BJ (cell line): ENCODE data around the gene IFITM10. TPM values are rescaled to one million over a fixed set of nuclear protein-coding genes. Genes with fewer than 3 reads are reported as not detected.

Experiments used
- CTCF ChIA-PET: fragments of 350-600 bp; formaldehyde crosslinking; extraction: SDS; loops from one replicate; lab custom pipeline; 2021; ENCODE audit warnings: antibody characterized with exemption, inconsistent platforms; lab: Yijun Ruan, JAX
- POLR2A ChIA-PET: fragments of 300-600 bp; sonication (Branson Sonifier 250); formaldehyde crosslinking; extraction: SDS; loops from one replicate; lab custom pipeline; 2021; ENCODE audit warnings: antibody characterized with exemption; lab: Charles Lee
- DNase-seq: peaks from one replicate; pipeline ENCODE4 v3.0.0-alpha.2; 2011; ENCODE audit warnings: low read depth
- H3K27me3 ChIP-seq: 2 replicates; pipeline ENCODE4 v1.6.0; 2011; ENCODE audit warnings: low read length; ENCODE audit not compliant: control insufficient read depth, insufficient read depth
- H3K36me3 ChIP-seq: 2 replicates; pipeline ENCODE4 v1.5.1; 2011; ENCODE audit warnings: low read length; ENCODE audit not compliant: control insufficient read depth, insufficient read depth
- H3K4me3 ChIP-seq: 2 replicates; pipeline ENCODE4 v1.5.1; 2011; ENCODE audit warnings: low read depth, mild to moderate bottlenecking, control low read depth, low read length
- polyA plus RNA-seq: library from polyadenylated mRNA; depleted of rRNA; stranded (reverse); fragments of >200 nt; gene quantifications from 2 replicates; pipeline ENCODE4 v1.2.3, GENCODE V29; 2011
- TF ChIP-seq, protein P1 (sequence below): IDR thresholded peaks from 2 replicates; pipeline ENCODE4 v1.5.1; 2011; ENCODE audit warnings: low read depth, mild to moderate bottlenecking, control low read depth, inconsistent platforms, low read length, moderate library complexity; ENCODE audit not compliant: insufficient read depth

Gene IFITM10
- polyA plus RNA-seq, 1 experiment, result 0.22 TPM

DNA sequence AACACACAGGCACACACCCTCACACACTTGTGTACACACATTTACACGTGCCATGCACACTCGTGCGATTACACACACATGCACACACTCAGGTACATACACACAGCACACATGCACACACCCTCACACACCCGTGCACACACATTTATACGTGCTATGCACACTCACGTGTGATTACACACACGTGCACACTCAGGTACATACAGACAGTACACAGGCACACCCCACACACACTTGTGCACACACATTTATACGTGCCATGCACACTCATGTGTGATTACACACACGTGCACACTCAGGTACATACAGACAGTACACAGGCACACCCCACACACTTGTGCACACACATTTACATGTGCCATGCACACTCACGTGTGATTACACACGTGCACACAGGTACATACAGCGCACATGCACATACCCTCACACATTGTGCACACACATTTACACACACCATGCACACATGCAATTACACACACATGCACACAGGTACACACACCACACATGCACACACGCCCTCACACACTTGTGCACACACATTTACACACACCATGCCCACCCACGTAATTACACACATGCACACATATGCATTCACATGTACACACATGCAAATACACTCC, 4.6 kb downstream of the IFITM10 start:
- Histone ChIP-seq H3K4me3 (no peak overlapping the region), H3K36me3 (no peaks in the 10 kb centered on the region), H3K27me3 (peaks cover 7% of the 10 kb centered on the region)
- TF ChIP-seq, protein P1, sequence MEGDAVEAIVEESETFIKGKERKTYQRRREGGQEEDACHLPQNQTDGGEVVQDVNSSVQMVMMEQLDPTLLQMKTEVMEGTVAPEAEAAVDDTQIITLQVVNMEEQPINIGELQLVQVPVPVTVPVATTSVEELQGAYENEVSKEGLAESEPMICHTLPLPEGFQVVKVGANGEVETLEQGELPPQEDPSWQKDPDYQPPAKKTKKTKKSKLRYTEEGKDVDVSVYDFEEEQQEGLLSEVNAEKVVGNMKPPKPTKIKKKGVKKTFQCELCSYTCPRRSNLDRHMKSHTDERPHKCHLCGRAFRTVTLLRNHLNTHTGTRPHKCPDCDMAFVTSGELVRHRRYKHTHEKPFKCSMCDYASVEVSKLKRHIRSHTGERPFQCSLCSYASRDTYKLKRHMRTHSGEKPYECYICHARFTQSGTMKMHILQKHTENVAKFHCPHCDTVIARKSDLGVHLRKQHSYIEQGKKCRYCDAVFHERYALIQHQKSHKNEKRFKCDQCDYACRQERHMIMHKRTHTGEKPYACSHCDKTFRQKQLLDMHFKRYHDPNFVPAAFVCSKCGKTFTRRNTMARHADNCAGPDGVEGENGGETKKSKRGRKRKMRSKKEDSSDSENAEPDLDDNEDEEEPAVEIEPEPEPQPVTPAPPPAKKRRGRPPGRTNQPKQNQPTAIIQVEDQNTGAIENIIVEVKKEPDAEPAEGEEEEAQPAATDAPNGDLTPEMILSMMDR, result no peak
- ChIA-PET CTCF (interaction anchor here (1.4 to 2.3 kb wide), 2 partner anchors 52 to 86 kb away, joined by 5 to 14 read pairs; no protein-coding TSS in a partner anchor), POLR2A (no interaction called here)
- DNase-seq, result no peak

DNA sequence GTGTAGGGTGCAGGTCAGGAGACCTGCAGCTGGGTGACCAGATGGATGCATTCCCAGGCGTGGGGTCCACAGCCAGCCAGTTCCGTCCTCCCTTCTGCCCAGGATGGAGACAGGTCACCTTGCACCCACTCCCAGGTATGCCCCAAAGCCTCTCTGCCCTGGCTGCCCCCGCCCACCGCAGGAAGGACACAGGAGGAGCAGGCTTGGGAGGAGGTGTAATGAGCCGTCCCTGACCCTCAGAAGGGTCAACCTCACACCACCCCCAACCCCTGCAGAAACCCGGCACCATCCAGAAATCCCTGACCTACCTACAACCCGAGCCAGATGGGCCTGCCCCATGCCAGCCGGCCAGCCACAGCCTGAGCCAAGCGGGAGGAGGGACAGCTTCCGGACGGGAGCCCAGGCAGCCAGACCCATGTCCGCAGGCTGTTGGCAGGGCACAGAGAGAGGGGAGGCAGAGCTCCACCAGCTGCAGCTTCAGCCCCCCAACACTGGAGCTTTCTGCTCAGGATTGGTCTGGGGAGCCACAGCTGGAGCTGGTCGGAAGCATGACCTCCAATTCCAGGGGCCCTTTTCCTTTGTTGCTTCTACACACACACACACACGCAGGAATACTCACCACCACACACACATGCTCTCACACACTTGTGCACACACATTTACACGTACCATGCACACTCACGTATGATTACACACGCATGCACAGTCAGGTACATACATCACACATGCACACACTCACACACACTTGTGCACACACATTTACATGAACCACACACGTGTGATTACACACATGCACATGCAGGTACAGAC, 5.3 kb downstream of the IFITM10 start:
- no peak for DNase-seq
- peaks cover 7% of the 10 kb centered on the region for H3K27me3 ChIP-seq
- TF ChIP-seq, protein P1, result no peak
- POLR2A ChIA-PET, result no interaction called here
- H3K4me3 ChIP-seq, result no peak overlapping the region
- H3K36me3 ChIP-seq, result no peaks in the 10 kb centered on the region
- CTCF ChIA-PET, result interaction anchor here (1.4 to 2.3 kb wide), 2 partner anchors 51 to 87 kb away, joined by 5 to 14 read pairs; no protein-coding TSS in a partner anchor

DNA sequence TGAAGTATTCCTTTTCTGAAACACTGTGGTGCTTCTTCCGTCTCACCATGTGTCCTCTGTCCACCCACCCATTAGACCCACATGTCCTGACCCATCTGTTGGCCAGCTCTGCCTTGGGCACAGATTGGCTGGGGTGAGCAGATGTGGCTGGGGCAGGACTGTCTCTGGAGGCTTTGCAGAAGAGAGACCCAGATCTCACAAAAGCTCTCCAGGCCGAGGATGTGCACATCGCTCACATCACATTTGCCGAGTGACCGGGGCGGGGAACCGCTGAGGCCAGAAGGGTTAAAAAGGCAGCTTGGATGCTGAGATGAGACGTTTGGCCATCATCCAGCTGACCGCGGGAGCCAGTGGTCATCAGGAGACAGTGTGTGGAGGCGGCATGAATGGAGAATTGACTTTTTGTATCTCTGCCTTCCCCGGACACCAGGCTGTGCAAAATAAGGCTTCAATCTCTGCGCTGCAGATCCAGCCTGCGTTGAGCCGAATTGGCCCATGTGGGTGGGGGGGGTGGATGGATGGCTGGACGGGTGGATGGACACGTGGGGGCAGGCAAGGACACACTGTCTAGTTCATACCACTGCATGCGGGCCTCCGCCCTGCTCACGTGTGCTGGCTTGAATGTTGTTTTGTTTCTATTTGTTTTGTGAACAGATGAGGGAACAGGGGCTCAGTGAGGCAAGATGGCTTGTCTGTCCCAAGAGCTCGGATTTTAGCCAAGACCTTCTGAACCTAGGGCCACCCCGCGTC, 6.1 kb downstream of the IFITM10 start:
- Histone ChIP-seq H3K27me3 (peaks cover 7% of the 10 kb centered on the region), H3K36me3 (no peaks in the 10 kb centered on the region), H3K4me3 (no peak overlapping the region)
- ChIA-PET CTCF (interaction anchor here (0.6 to 2.3 kb wide), 4 partner anchors 8 to 88 kb away, joined by 3 to 14 read pairs (median 4); no protein-coding TSS in a partner anchor), POLR2A (no interaction called here)
- no peak for DNase-seq
- TF ChIP-seq, protein P1, result no peak

DNA sequence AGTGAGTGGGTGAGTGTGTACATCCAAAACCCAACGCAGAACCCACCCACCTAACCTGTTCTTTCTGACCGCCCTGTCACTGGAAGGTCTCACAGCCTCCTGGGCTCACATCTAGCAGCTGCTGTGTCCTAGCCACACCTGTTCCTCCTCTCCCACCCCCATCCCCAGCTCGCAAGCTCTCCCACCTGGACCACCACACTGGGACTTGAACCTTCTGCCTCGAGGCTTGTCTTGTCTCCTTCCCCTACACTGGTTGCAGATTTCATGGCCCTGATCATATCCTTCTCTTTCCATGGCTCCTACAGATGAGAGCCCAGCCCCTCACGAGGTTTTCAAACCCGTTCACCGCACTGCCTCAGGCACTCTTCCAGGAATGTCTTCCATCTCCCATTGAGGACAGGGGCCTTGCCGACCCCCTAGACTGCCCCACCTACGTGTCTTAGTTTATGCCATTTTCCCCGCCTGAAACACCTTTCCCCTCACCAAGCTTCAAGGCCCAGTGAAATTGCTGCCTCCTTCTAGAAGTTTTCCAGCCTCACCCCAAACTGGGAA, 6.7 kb downstream of the IFITM10 start:
- Histone ChIP-seq H3K4me3 (no peak overlapping the region), H3K27me3 (peaks cover 8% of the 10 kb centered on the region), H3K36me3 (no peaks in the 10 kb centered on the region)
- no peak for DNase-seq
- CTCF ChIA-PET, result interaction anchor here (1.0 to 2.3 kb wide), 2 partner anchors 9 to 89 kb away, joined by 4 to 14 read pairs; no protein-coding TSS in a partner anchor
- TF ChIP-seq, protein P1, result no peak
- POLR2A ChIA-PET, result no interaction called here
